AG04449 (cell line): ENCODE results near the gene IFI35.
"Not testable (repeated sequence)": the region's sequence is repeated elsewhere in the genome, so short reads cannot be mapped to it uniquely, and the experiment has no call there.

ENCODE experiments used
- CTCF ChIA-PET: fragments of 350-600 bp; formaldehyde crosslinking; extraction: SDS; loops from one replicate; lab custom pipeline; 2021; ENCODE audit warnings: antibody characterized with exemption; lab: Yijun Ruan, JAX
- POLR2A ChIA-PET: fragments of 400-600, 350-600 bp; formaldehyde crosslinking; extraction: SDS; loops from one replicate; lab custom pipeline; 2020; ENCODE audit warnings: antibody characterized with exemption, inconsistent platforms; lab: Yijun Ruan, JAX
- DNase-seq: peaks from one replicate; pipeline ENCODE4 v3.0.0-alpha.2; 2010; ENCODE audit warnings: low read depth, low spot score
- H3K4me3 ChIP-seq: 2 replicates; pipeline ENCODE4 v1.5.1; 2011; ENCODE audit warnings: low read depth, mild to moderate bottlenecking, control low read depth, low read length
- CTCF ChIP-seq: IDR thresholded peaks from one replicate; pipeline ENCODE4 v1.5.1; 2011; ENCODE audit warnings: mild to moderate bottlenecking, moderate library complexity, low read length, control low read depth, inconsistent platforms; ENCODE audit not compliant: insufficient read depth; ENCODE audit errors: missing control alignments

The IFI35 gene

GRCh38 chr17:43043307-43043706 is 36.7 kb downstream of the IFI35 start:
- POLR2A ChIA-PET: interaction anchor here (0.7 kb wide), 1 partner anchor 18 kb away, joined by 3 read pairs; no protein-coding TSS in a partner anchor
- DNase-seq: peak; percentile 10
- TF ChIP-seq CTCF: no peak
- H3K4me3 ChIP-seq: no peak overlapping the region
- CTCF ChIA-PET: interaction anchor here (1.2 kb wide), 2 partner anchors 19 to 199 kb away, joined by 4 read pairs; partner anchors contain the start of gene AOC2

- POLR2A ChIA-PET: no interaction called here
- H3K4me3 ChIP-seq: no peak overlapping the region
- CTCF ChIA-PET: interaction anchor here (1.2 kb wide), 1 partner anchor 20 kb away, joined by 4 read pairs; no protein-coding TSS in a partner anchor
- DNase-seq: no peak
- TF ChIP-seq CTCF: no peak
These were observed 37.4 kb downstream of the IFI35 start for GRCh38 chr17:43044024-43044423.

- no peak overlapping the region for H3K4me3 ChIP-seq
- CTCF ChIA-PET: no interaction called here
- no peak for DNase-seq
- POLR2A ChIA-PET: no interaction called here
- TF ChIP-seq CTCF: no peak
These were observed 45.4 kb downstream of the IFI35 start for GRCh38 chr17:43051969-43052368.

- POLR2A ChIA-PET, DNase-seq, H3K4me3 ChIP-seq, CTCF ChIA-PET: not testable (repeated sequence)
These were observed 46.4 kb downstream of the IFI35 start for GRCh38 chr17:43053008-43053407.

DNA sequence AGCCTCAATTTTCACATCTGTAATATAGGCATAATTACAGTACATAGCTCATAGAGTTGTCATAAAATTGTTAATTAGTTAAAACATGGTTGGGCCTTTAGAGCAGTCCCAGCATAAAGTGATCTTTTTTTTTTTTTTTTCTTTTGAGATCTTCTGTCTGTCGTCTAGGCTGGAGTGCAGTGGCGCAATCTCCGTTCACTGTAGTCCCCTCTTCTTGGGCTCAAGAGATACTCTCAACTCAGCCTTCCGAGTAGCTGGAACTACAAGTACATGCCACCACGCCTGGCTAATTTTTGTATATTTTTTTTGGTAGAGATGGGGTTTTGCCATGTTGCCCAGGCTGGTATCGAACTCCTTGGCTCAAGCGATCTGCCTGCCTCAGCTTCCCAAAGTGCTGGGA is 49.5 kb downstream of the IFI35 start:
- POLR2A ChIA-PET: no interaction called here
- no peak for DNase-seq
- CTCF ChIA-PET: interaction anchor here (0.8 to 1.6 kb wide), 3 partner anchors 13 to 32 kb away, joined by 3 to 5 read pairs (median 4); no protein-coding TSS in a partner anchor

DNA sequence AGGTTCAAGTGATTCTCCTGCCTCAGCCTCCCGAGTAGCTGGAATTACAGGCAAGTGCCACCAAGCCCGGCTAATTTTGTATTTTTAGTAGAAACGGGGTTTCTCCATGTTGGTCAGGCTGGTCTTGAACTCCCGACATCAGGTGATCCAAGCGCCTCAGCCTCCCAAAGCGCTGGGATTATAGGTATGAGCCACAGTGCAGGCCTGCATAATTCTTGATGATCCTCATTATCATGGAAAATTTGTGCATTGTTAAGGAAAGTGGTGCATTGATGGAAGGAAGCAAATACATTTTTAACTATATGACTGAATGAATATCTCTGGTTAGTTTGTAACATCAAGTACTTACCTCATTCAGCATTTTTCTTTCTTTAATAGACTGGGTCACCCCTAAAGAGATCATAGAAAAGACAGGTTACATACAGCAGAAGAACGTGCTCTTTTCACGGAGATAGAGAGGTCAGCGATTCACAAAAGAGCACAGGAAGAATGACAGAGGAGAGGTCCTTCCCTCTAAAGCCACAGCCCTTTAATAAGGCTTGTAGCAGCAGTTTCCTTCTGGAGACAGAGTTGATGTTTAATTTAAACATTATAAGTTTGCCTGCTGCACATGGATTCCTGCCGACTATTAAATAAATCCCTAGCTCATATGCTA is 56.5 kb downstream of the IFI35 start:
- DNase-seq: no peak
- no peak for TF ChIP-seq CTCF
- ChIA-PET CTCF (no interaction called here), POLR2A (interaction anchor here (0.6 kb wide), 1 partner anchor 23 kb away, joined by 3 read pairs; no protein-coding TSS in a partner anchor)
- H3K4me3 ChIP-seq: no peak overlapping the region

More for the DNA sequence above, 49.5 kb downstream of the IFI35 start:
- no peak for TF ChIP-seq CTCF
- H3K4me3 ChIP-seq: no peak overlapping the region
